Mesodermal cell (in vitro differentiated cells): Measurements from ENCODE around the gene AGAP6.
"Not testable (repeated sequence)": the region's sequence is repeated elsewhere in the genome, so short reads cannot be mapped to it uniquely, and the experiment has no call there.

Experiments
- H3K27ac ChIP-seq: 2 replicates; pipeline ENCODE4 v1.7.0; 2013; ENCODE audit warnings: mild to moderate bottlenecking, low read depth, low read length, moderate library complexity; ENCODE audit not compliant: severe bottlenecking
- H3K36me3 ChIP-seq: 2 replicates; pipeline ENCODE4 v1.7.1; 2013; ENCODE audit warnings: mild to moderate bottlenecking, low read length, moderate library complexity; ENCODE audit not compliant: control insufficient read depth, insufficient read depth
- H3K4me1 ChIP-seq: one replicate; pipeline ENCODE4 v1.7.1; 2013; ENCODE audit warnings: mild to moderate bottlenecking, low read length; ENCODE audit not compliant: insufficient read depth, control insufficient read depth, poor library complexity, severe bottlenecking
- H3K4me3 ChIP-seq: 2 replicates; pipeline ENCODE4 v1.7.0; 2013; ENCODE audit warnings: low read length, control low read depth, mild to moderate bottlenecking; ENCODE audit not compliant: insufficient read depth, poor library complexity, severe bottlenecking; ENCODE audit errors: extremely low read depth
- H3K9me3 ChIP-seq: 2 replicates; pipeline ENCODE4 v1.7.1; 2013; ENCODE audit warnings: mild to moderate bottlenecking, low read length, moderate library complexity; ENCODE audit not compliant: control insufficient read depth
- WGBS, 2 experiments: methylation state at CpG; one replicate each; pipeline ENCODE4 v1.1.5; 2013; ENCODE audit warnings: missing lambda C conversion rate in 2 of 2; ENCODE audit not compliant: insufficient coverage in 2 of 2; 5-methylcytosine and 5-hydroxymethylcytosine counted together

AGAP6 gene

DNA sequence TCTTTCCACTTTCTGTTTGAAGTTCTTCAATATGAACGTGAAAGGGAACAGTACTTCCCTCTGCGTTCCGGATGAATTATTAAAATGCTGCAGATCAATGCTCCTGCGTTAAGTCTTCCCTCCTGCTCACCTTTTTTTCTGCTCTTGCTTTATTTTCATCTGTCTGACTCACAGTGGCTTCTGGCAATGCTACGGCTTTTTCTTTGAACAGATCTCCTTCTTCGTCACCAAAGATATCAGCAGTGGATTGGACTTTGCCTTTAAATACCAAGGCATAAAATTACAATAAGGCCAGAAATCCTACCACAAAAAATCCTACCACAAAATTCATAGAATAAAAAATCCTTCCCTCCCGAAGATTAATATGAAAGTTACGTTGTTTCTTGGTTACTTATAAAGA, 68.4 kb downstream of the AGAP6 start:
- H3K27ac ChIP-seq, H3K9me3 ChIP-seq, H3K36me3 ChIP-seq, H3K4me3 ChIP-seq, H3K4me1 ChIP-seq: not testable (repeated sequence)
- 73 to 94% methylated on average over 3 of the region's 8 CpGs for WGBS, 2 experiments

DNA sequence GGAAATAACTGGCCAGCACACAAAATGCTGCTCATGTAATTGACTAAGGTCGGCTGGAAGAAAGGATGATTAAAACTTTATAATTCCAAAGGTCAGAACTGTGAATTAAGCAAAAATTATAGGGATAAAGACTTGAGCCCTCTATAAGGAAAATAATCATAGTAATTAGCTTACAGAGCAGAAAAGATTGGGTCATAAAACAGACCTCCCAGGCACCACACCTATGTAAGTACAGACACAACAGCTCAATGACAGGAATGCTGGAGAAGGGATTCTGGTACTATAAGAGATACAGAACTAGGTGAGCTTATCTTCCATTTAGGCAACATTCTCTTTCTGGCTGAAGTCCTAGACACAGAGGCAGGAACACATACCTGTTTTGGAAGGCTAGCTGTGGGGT, 70.5 kb downstream of the AGAP6 start:
- H3K9me3 ChIP-seq, H3K27ac ChIP-seq, H3K4me1 ChIP-seq, H3K36me3 ChIP-seq, H3K4me3 ChIP-seq: not testable (repeated sequence)
- 100% methylated on average over 1 of the region's 1 CpG; no CpG with 5 or more reads in 1 of the 2 experiments for WGBS, 2 experiments

DNA sequence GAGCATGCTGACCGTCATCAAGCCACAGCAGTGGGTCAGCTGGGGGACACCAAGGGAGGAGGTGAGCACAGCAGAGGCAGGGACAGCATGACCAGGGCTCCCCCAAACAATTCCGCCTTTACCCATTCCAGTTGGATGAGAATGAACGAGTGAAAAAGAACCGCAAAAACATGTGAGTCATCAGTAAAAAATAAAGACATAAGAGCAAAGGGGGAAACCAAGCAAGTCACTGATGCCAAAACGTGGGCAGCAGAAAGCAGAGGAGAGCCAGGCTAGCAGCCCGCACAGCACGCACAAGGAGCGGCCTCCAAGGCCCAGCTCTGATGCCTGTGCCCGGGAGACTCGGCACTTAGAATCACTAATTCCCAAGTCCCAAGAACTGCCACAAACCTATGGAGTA, 71.7 kb downstream of the AGAP6 start:
- H3K4me1 ChIP-seq, H3K27ac ChIP-seq, H3K9me3 ChIP-seq, H3K36me3 ChIP-seq, H3K4me3 ChIP-seq: not testable (repeated sequence)
- 75 to 79% methylated on average over 3 to 5 of the region's 10 CpGs for WGBS, 2 experiments
